Neutrophil (primary cell): Measurements from ENCODE around the gene NUAK2.
A peak's percentile ranks its signal among the peaks of the same experiment; 100 is the strongest.

Source experiments
- H3K27ac ChIP-seq: fragments of 200-600 bp; sonication (generic); 2 replicates; pipeline ENCODE4 v1.5.1; 2016; ENCODE audit warnings: mild to moderate bottlenecking, moderate library complexity
- H3K27me3 ChIP-seq: fragments of 200-600 bp; sonication (generic); 2 replicates; pipeline ENCODE4 v1.6.0; 2016; ENCODE audit warnings: mild to moderate bottlenecking
- H3K36me3 ChIP-seq: fragments of 200-600 bp; sonication (generic); 2 replicates; pipeline ENCODE4 v1.5.1; 2017
- H3K4me1 ChIP-seq, 2 experiments: fragments of 200-600 bp in 1 of 2; sonication (generic) in 1 of 2; 1 replicate in 1 of 2; 2 replicates in 1 of 2; pipeline versions ENCODE4 v1.5.1 to v1.6.1; 2013 to 2016; ENCODE audit warnings: low read depth in 1 of 2, low read length in 1 of 2, mild to moderate bottlenecking in 1 of 2, moderate library complexity in 1 of 2; ENCODE audit not compliant: control insufficient read depth in 1 of 2, insufficient read depth in 1 of 2
- H3K4me3 ChIP-seq, 2 experiments: fragments of 200-600 bp in 1 of 2; sonication (generic) in 1 of 2; 1 replicate in 1 of 2; 2 replicates in 1 of 2; pipeline ENCODE4 v1.5.1; 2013 to 2016; ENCODE audit warnings: low read depth in 1 of 2, low read length in 1 of 2, mild to moderate bottlenecking in 1 of 2, moderate library complexity in 1 of 2
- H3K9me3 ChIP-seq: fragments of 200-600 bp; sonication (generic); 2 replicates; pipeline ENCODE4 v1.5.1; 2016
- CTCF ChIP-seq: fragments of 200-600 bp; sonication (generic); IDR thresholded peaks from 2 replicates; pipeline ENCODE4 v1.5.1; 2016; ENCODE audit warnings: antibody characterized with exemption

NUAK2 gene

GRCh38 chr1:205330150-205330549, 8.6 kb upstream of the NUAK2 start:
- H3K9me3 ChIP-seq: no peaks in the 10 kb centered on the region
- H3K27ac ChIP-seq: no peak overlapping the region
- H3K4me1 ChIP-seq: peaks cover 3 to 7% of the 10 kb centered on the region in 2 experiments
- H3K4me3 ChIP-seq: no peak overlapping the region
- H3K36me3 ChIP-seq: no peaks in the 10 kb centered on the region
- peaks cover 41% of the 10 kb centered on the region for H3K27me3 ChIP-seq
- TF ChIP-seq CTCF: no peak

GRCh38 chr1:205329719-205330118, 8.2 kb upstream of the NUAK2 start:
- Histone ChIP-seq H3K9me3 (no peaks in the 10 kb centered on the region), H3K36me3 (no peaks in the 10 kb centered on the region), H3K4me1 (peaks cover 3 to 11% of the 10 kb centered on the region in 2 experiments), H3K27me3 (peaks cover 38% of the 10 kb centered on the region), H3K4me3 (no peak overlapping the region), H3K27ac (no peak overlapping the region)
- no peak for TF ChIP-seq CTCF

GRCh38 chr1:205328476-205328875, 6.9 kb upstream of the NUAK2 start:
- no peaks in the 10 kb centered on the region for H3K36me3 ChIP-seq
- TF ChIP-seq CTCF: no peak

GRCh38 chr1:205326812-205327466, 5.4 kb upstream of the NUAK2 start:
- Histone ChIP-seq H3K27ac (no peak overlapping the region), H3K9me3 (no peaks in the 10 kb centered on the region), H3K4me3 (no peak overlapping the region), H3K4me1 (peaks cover 7 to 16% of the 10 kb centered on the region in 2 experiments), H3K27me3 (peaks cover 32% of the 10 kb centered on the region), H3K36me3 (no peaks in the 10 kb centered on the region)
- no peak for TF ChIP-seq CTCF

More at GRCh38 chr1:205328476-205328875, 6.9 kb upstream of the NUAK2 start:
- no peak overlapping the region for H3K4me3 ChIP-seq
- peaks cover 32% of the 10 kb centered on the region for H3K27me3 ChIP-seq
- H3K4me1 ChIP-seq: peaks cover 3 to 12% of the 10 kb centered on the region in 2 experiments
- H3K27ac ChIP-seq: no peak overlapping the region
- H3K9me3 ChIP-seq: no peaks in the 10 kb centered on the region

- peak; percentile 94 for TF ChIP-seq CTCF
- Histone ChIP-seq H3K27ac (peak overlapping the region; percentile 3), H3K4me3 (no peak overlapping the region), H3K9me3 (no peaks in the 10 kb centered on the region), H3K27me3 (peaks cover 29% of the 10 kb centered on the region), H3K36me3 (no peaks in the 10 kb centered on the region), H3K4me1 (peaks cover 16 to 19% of the 10 kb centered on the region in 2 experiments)
Measured at GRCh38 chr1:205325334-205325884, 3.9 kb upstream of the NUAK2 start.
